AG04449 (cell line): Measurements from ENCODE around the gene POU6F2.

ENCODE experiments used
- CTCF ChIA-PET: fragments of 350-600 bp; formaldehyde crosslinking; extraction: SDS; loops from one replicate; lab custom pipeline; 2021; ENCODE audit warnings: antibody characterized with exemption; lab: Yijun Ruan, JAX
- POLR2A ChIA-PET: fragments of 400-600, 350-600 bp; formaldehyde crosslinking; extraction: SDS; loops from one replicate; lab custom pipeline; 2020; ENCODE audit warnings: antibody characterized with exemption, inconsistent platforms; lab: Yijun Ruan, JAX
- DNase-seq: peaks from one replicate; pipeline ENCODE4 v3.0.0-alpha.2; 2010; ENCODE audit warnings: low read depth, low spot score
- H3K4me3 ChIP-seq: 2 replicates; pipeline ENCODE4 v1.5.1; 2011; ENCODE audit warnings: low read depth, mild to moderate bottlenecking, control low read depth, low read length
- CTCF ChIP-seq: IDR thresholded peaks from one replicate; pipeline ENCODE4 v1.5.1; 2011; ENCODE audit warnings: mild to moderate bottlenecking, moderate library complexity, low read length, control low read depth, inconsistent platforms; ENCODE audit not compliant: insufficient read depth; ENCODE audit errors: missing control alignments

Gene POU6F2

DNA sequence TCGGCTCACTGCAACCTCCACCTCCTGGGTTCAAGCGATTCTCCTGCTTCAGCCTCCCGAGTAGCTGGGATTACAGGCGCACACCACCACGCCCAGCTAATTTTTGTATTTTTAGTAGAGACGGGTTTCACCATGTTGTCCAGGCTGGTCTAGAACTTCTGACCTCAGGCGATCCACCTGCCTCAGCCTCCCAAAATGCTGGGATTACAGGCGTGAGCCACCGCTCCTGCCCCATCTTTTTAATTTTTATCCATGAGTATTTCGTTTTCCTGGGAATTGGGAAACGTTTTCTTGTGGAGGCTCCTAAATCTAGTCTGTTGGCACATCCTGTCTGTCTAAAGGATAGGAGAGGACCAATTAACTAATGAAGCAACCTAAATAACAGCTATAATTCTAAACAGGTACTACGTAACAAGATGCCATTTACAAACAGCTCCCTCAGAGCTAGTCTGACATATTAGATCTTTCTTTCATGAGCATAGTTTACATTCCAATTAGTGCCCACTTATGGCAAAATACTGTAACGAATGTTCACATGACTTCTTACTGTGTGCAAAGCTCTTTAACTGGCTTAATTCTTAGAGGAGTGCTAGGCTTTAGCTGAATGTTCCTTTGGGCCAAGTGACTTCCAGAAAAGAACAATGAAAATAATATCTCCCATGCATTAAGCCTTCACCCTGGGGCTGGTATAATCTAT, 437.5 kb downstream of the POU6F2 start:
- no peak for DNase-seq
- POLR2A ChIA-PET: no interaction called here
- no peak for TF ChIP-seq CTCF
- CTCF ChIA-PET: interaction anchor here (1.5 kb wide), 1 partner anchor 20 kb away, joined by 4 read pairs; no protein-coding TSS in a partner anchor
- no peak overlapping the region for H3K4me3 ChIP-seq

DNA sequence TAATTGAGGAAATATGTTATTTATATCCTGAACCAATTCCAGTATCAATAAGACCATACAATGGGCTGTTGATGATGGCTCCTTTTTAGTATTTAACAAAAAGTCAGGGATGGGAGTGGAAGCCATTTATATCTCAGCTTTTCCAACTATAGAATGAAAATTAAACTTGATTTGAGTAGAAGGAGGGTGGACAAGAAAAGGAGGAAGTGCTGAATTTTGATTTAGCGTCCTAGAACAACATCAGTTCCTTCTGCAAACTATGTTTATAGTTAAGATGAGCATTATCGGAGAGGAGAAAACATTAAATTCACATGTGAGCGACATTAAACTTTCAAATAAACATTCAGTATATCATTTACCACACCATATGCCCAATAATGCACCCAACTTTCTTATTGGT, 439.2 kb downstream of the POU6F2 start:
- DNase-seq: no peak
- TF ChIP-seq CTCF: no peak
- ChIA-PET POLR2A (no interaction called here), CTCF (interaction anchor here (1.0 to 1.6 kb wide), 2 partner anchors 9 to 11 kb away, joined by 3 to 4 read pairs; no protein-coding TSS in a partner anchor)
- H3K4me3 ChIP-seq: no peak overlapping the region

GRCh38 chr7:39417642-39418041, 439.9 kb downstream of the POU6F2 start:
- H3K4me3 ChIP-seq: no peak overlapping the region
- POLR2A ChIA-PET: no interaction called here
- CTCF ChIA-PET: interaction anchor here (1.0 to 1.6 kb wide), 2 partner anchors 9 to 11 kb away, joined by 3 to 4 read pairs; no protein-coding TSS in a partner anchor
- no peak for TF ChIP-seq CTCF
- DNase-seq: no peak

DNA sequence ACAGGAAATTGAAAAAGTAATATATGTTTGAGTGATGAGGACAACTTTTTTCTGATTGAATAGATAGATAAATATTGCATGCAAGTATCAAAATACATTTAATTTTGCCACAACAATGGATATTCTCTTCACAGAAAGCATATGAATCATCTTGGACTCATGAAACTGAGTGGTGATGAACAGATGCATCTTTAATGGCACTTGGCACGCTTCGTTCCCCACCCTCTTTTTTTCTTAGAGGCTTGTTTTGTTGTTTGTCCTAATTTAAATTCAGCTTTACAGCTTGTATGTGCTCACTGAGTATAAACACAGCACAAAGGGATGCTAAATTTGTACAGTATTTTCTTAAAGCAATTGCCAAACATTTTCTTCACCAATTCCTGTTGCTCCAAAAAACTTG, 443.5 kb downstream of the POU6F2 start:
- ChIA-PET CTCF (no interaction called here), POLR2A (no interaction called here)
- no peak for DNase-seq
- H3K4me3 ChIP-seq: no peak overlapping the region
- no peak for TF ChIP-seq CTCF

DNA sequence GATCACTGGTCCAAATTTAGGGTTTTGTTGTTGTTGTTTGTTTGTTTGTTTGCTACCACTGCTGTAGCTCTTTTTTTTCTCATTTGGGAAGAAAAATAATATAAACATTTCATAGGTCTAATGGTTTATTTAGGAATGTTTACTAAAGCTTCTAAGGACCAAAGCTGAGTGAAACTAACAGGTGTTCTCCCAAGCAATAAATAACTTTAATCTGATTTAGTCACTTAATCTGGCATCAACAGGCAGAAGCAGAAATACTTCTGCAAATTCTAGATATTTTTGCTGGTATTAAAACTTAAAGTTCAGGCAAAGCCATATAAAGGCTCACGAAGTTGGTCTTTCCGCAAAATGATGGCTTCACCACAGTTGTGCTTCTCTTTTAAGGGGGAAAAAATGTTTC, 444.0 kb downstream of the POU6F2 start:
- DNase-seq: no peak
- POLR2A ChIA-PET: no interaction called here
- no peak for TF ChIP-seq CTCF
- H3K4me3 ChIP-seq: no peak overlapping the region
- CTCF ChIA-PET: no interaction called here

DNA sequence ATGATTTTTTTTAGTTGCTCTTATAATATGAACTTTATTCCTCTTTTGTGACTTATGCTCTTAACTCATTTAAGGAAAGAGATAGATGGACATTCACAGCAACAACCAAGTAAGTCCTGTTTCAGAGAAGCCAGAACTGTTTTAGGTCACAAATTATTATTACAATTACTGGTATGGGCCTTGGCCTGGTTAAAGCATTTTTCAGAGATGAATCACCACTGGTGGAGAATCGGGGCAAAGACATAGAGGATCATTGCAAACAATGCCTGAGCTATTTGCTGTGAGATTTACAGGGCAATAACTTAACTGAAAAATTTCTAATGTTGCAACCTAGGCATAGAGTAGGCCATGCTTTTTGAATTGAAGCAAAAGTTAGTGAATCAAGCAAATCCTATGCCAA, 450.5 kb downstream of the POU6F2 start:
- TF ChIP-seq CTCF: no peak
- peak; percentile 44 for DNase-seq
- H3K4me3 ChIP-seq: no peak overlapping the region
- POLR2A ChIA-PET: no interaction called here
- CTCF ChIA-PET: interaction anchor here (1.3 kb wide), 1 partner anchor 11 kb away, joined by 3 read pairs; no protein-coding TSS in a partner anchor
